K562 (cell line): ENCODE measurements around the gene GADD45G. TPM values are rescaled to one million over a fixed set of nuclear protein-coding genes. Genes with fewer than 3 reads are reported as not detected.

Experiments
- ATAC-seq: fragments of 200-7000 bp; cut with Tn5 transposase; 3 replicates; pipeline ENCODE4 v1.9.1; 2020; ENCODE audit warnings: moderate library complexity
- BruUV-seq: library from RNA; stranded (reverse); fragments of 400-500 nt; replicated peaks from 2 replicates; lab custom pipeline; 2021; lab: Mats Ljungman, UMichigan
- CTCF ChIA-PET: fragments of 300-600 bp; formaldehyde crosslinking; extraction: SDS; loops from one replicate; lab custom pipeline; 2021; ENCODE audit warnings: low intra/inter-chr PET ratio; lab: Yijun Ruan, JAX
- POLR2A ChIA-PET: fragments of 300-600, 350-650 bp; sonication (Branson Sonifier 250); formaldehyde crosslinking; extraction: SDS; loops from one replicate; lab custom pipeline; 2021; ENCODE audit warnings: antibody characterized with exemption, inconsistent platforms; lab: Yijun Ruan, JAX
- DNase-seq, 4 experiments: peaks; one replicate each; pipeline versions ENCODE4 v3.0.0 to v3.0.0-alpha.2; 2011 to 2018; ENCODE audit warnings: low spot score in 3 of 4, mixed read lengths in 3 of 4; ENCODE audit errors: extremely low read depth in 1 of 4
- FAIRE-seq: peaks from 2 replicates; lab custom pipeline; 2011; peaks lifted over from hg19 to GRCh38; lab: Jason Lieb, UNC
- H2AFZ ChIP-seq: 2 replicates; pipeline ENCODE4 v1.6.0; 2011; ENCODE audit warnings: low read depth, low read length, control low read depth, inconsistent platforms
- H3K27ac ChIP-seq: fragments of 200-600 bp; 3 replicates; pipeline ENCODE4 v1.8.0; 2011; ENCODE audit warnings: low read depth, mild to moderate bottlenecking, control low read depth, inconsistent platforms, low read length, moderate library complexity, mixed read lengths; ENCODE audit errors: extremely low read depth
- H3K27me3 ChIP-seq, 2 experiments: fragments of 300-600 bp in 1 of 2; 2 replicates in 1 of 2; 3 replicates in 1 of 2; pipeline versions ENCODE4 v1.6.0 to v1.8.0; 2011; ENCODE audit warnings: inconsistent platforms in 2 of 2, low read length in 2 of 2, mild to moderate bottlenecking in 1 of 2, mixed read lengths in 1 of 2, moderate library complexity in 1 of 2; ENCODE audit not compliant: control insufficient read depth in 2 of 2, insufficient read depth in 2 of 2
- H3K36me3 ChIP-seq: fragments of 300-600 bp; 3 replicates; pipeline ENCODE4 v1.8.0; 2011; ENCODE audit warnings: mild to moderate bottlenecking, low read length, inconsistent platforms; ENCODE audit not compliant: control insufficient read depth, insufficient read depth
- H3K4me1 ChIP-seq, 2 experiments: fragments of 200-600 bp in 1 of 2; replicated peaks in 1 of 2; 2 replicates in 1 of 2; 3 replicates in 1 of 2; pipeline versions ENCODE4 v1.5.1 to v1.8.0; 2011; ENCODE audit warnings: inconsistent platforms in 2 of 2, low read length in 2 of 2, mild to moderate bottlenecking in 1 of 2, mixed read lengths in 1 of 2, moderate library complexity in 1 of 2; ENCODE audit not compliant: control insufficient read depth in 2 of 2, insufficient read depth in 2 of 2
- H3K4me2 ChIP-seq: 2 replicates; pipeline ENCODE4 v1.6.1; 2011; ENCODE audit warnings: low read length, control low read depth, inconsistent platforms, mixed read lengths; ENCODE audit not compliant: insufficient read depth
- H3K4me3 ChIP-seq: fragments of 200-600 bp; sonication (generic), shearing (Covaris generic); 2 replicates; pipeline ENCODE4 v1.5.1; 2016; ENCODE audit warnings: control low read depth, inconsistent platforms
- H3K79me2 ChIP-seq: fragments of 200-600 bp; 3 replicates; pipeline ENCODE4 v1.8.0; 2011; ENCODE audit warnings: low read length, inconsistent platforms; ENCODE audit not compliant: control insufficient read depth, insufficient read depth
- H3K9ac ChIP-seq, 2 experiments: 2 replicates each; pipeline versions ENCODE4 v1.6.0 to v1.6.1; 2011; ENCODE audit warnings: low read depth in 2 of 2, low read length in 2 of 2, control low read depth in 1 of 2, inconsistent platforms in 1 of 2, mild to moderate bottlenecking in 1 of 2, mixed read lengths in 1 of 2; ENCODE audit not compliant: insufficient read depth in 1 of 2
- H3K9me1 ChIP-seq: one replicate; pipeline ENCODE4 v1.6.0; 2011; ENCODE audit warnings: inconsistent platforms, mild to moderate bottlenecking, low read length, moderate library complexity; ENCODE audit not compliant: control insufficient read depth, insufficient read depth
- H3K9me3 ChIP-seq: replicated peaks from 2 replicates; pipeline ENCODE4 v1.5.1; 2011; ENCODE audit warnings: low read depth, low read length, inconsistent platforms; ENCODE audit not compliant: control insufficient read depth, insufficient read depth
- H4K20me1 ChIP-seq: replicated peaks from 2 replicates; pipeline ENCODE4 v1.6.1; 2011; ENCODE audit warnings: low read length, inconsistent platforms, mixed read lengths; ENCODE audit not compliant: control insufficient read depth, insufficient read depth
- CREB1 ChIP-seq, 2 experiments: sonication (generic) in 1 of 2; formaldehyde crosslinking in 1 of 2; IDR thresholded peaks; 2 replicates each; pipeline versions ENCODE4 v1.6.1 to v1.8.0; 2012 to 2022; ENCODE audit warnings: inconsistent platforms in 1 of 2, mild to moderate bottlenecking in 1 of 2, missing genetic modification reagents in 1 of 2, moderate library complexity in 1 of 2
- ETV6 ChIP-seq, 3 experiments: fragments of 150-350 bp in 1 of 3; sonication (generic) in 1 of 3; formaldehyde crosslinking in 1 of 3; IDR thresholded peaks; 2 replicates each; pipeline versions ENCODE4 v1.6.1 to v1.8.0; 2014 to 2022; ENCODE audit warnings: borderline replicate concordance in 2 of 3, low read depth in 2 of 3, antibody characterized with exemption in 1 of 3, low read length in 1 of 3, mild to moderate bottlenecking in 1 of 3, missing genetic modification reagents in 1 of 3
- MAFK ChIP-seq: IDR thresholded peaks from 2 replicates; pipeline ENCODE4 v1.6.1; 2011; ENCODE audit warnings: low read length, improper control_type of control experiment
- MITF ChIP-seq: IDR thresholded peaks from 2 replicates; pipeline ENCODE4 v1.6.1; 2014; ENCODE audit warnings: antibody characterized with exemption
- NR3C1 ChIP-seq: sonication (generic); formaldehyde crosslinking; IDR thresholded peaks from 2 replicates; pipeline ENCODE4 v1.8.1; 2022; ENCODE audit warnings: missing genetic modification reagents
- POLR3A ChIP-seq: IDR thresholded peaks from 2 replicates; pipeline ENCODE4 v1.6.1; 2011; ENCODE audit warnings: borderline replicate concordance, mild to moderate bottlenecking, moderate library complexity; ENCODE audit not compliant: insufficient read length, insufficient read depth; ENCODE audit errors: extremely low read depth
- RBFOX2 ChIP-seq: fragments of 200-400 bp; formaldehyde crosslinking; IDR thresholded peaks from 2 replicates; pipeline ENCODE4 v1.6.1; 2017; ENCODE audit warnings: low read depth, mild to moderate bottlenecking, low read length, moderate library complexity
- SIRT6 ChIP-seq: IDR thresholded peaks from one replicate; pipeline ENCODE4 v1.6.1; 2012; ENCODE audit warnings: low read depth, mild to moderate bottlenecking, control low read depth, inconsistent platforms, low read length, moderate library complexity
- SLC30A9 ChIP-seq: fragments of 250-450 bp; sonication (Bioruptor Pico); IDR thresholded peaks from 2 replicates; pipeline ENCODE4 v1.8.0; 2022; ENCODE audit warnings: mild to moderate bottlenecking, moderate library complexity
- SUPT5H ChIP-seq: fragments of 450-650 bp; IDR thresholded peaks from 2 replicates; pipeline ENCODE4 v1.6.1; 2016
- TBL1XR1 ChIP-seq, 2 experiments: IDR thresholded peaks; 2 replicates each; pipeline ENCODE4 v1.6.1; 2012; ENCODE audit warnings: improper control_type of control experiment in 2 of 2, low read length in 2 of 2, mild to moderate bottlenecking in 1 of 2
- THAP7 ChIP-seq: fragments of 250-450 bp; sonication (Bioruptor Pico); IDR thresholded peaks from 2 replicates; pipeline ENCODE4 v1.5.0; 2021
- ZNF398 ChIP-seq: fragments of 250-450 bp; sonication (Bioruptor Pico); IDR thresholded peaks from 2 replicates; pipeline ENCODE4 v1.8.0; 2021; ENCODE audit warnings: moderate library complexity, mild to moderate bottlenecking, inconsistent platforms
- WGBS: fragments of 100-300 bp; shearing (Covaris generic); methylation state at CpG from one replicate; pipeline ENCODE4 v1.1.6; 2016; ENCODE audit warnings: low coverage, mixed read lengths; ENCODE audit not compliant: insufficient coverage; ENCODE audit errors: missing lambda C conversion rate; 5-methylcytosine and 5-hydroxymethylcytosine counted together
- in situ Hi-C: fragments of 300-500 bp; cut with MboI; formaldehyde crosslinking; loops from 4 replicates; pipeline ENCODE4 v1.15.0; 2018; ENCODE audit warnings: inconsistent platforms, mixed read lengths
- intact Hi-C: fragments of 100-400 bp; cut with micrococcal nuclease; formaldehyde crosslinking; loops from 2 replicates; pipeline ENCODE4 v1.14.2; 2022
- polyA plus RNA-seq, 8 experiments: library from polyadenylated mRNA; depleted of rRNA in 4 of 8; stranded (reverse) in 5 of 8; unstranded in 3 of 8; fragments of >200 nt; fragmentation: Nextera tagmentation in 2 of 8; fragmentation: Illumina TruSeq in 1 of 8; extraction: Ambion mirVana in 2 of 8; extraction: Trizol in 1 of 8; gene quantifications; 2 replicates each; pipeline versions ENCODE4 v1.2.1 to v1.2.3, GENCODE V29; 2011 to 2014; ENCODE audit warnings: inconsistent platforms in 1 of 8, missing spikeins in 1 of 8
- total RNA-seq, 7 experiments: library from RNA; depleted of rRNA in 6 of 7; stranded (reverse); fragments of >200 nt in 6 of 7; fragmentation: Illumina TruSeq in 2 of 7; extraction: Trizol in 2 of 7; gene quantifications; 2 replicates each; pipeline versions ENCODE4 v1.2.1 to v1.2.3, GENCODE V29; 2011 to 2021; ENCODE audit warnings: low replicate concordance in 1 of 7

GADD45G gene
- total and polyA plus RNA-seq, 9 of the 15 experiments (the other 6 are each of a cell fraction or from before 2014, with no cell fraction given): 0.20 to 0.34 TPM; not detected in 7

- Histone ChIP-seq H3K27me3 (peaks cover 0 to 9% of the 10 kb centered on the region in 2 experiments; a peak in 1 of 5 replicates), H2AFZ (no peak overlapping the region), H3K27ac (no peak overlapping the region)
- no peak for DNase-seq
- no TSS peak for BruUV-seq
- 36% methylated on average over 3 of the region's 7 CpGs for WGBS
- CTCF ChIA-PET: no interaction called here
- TF ChIP-seq NR3C1 (no peak), TBL1XR1 (IDR thresholded peaks at IDR 0.05; ENCODE audit: low read length in 2 of 2) (no peak), THAP7 (CRISPR knock-in tag) (no peak), SUPT5H (no peak), ETV6 (IDR thresholded peaks at IDR 0.05; ENCODE audit: borderline replicate concordance in 1 of 2, low read depth in 2 of 2, low read length in 1 of 2) (no peak), ETV6 (CRISPR knock-in tag; IDR thresholded peaks at IDR 0.05; ENCODE audit: borderline replicate concordance) (no peak), POLR3A (no peak), CREB1 (IDR thresholded peaks at IDR 0.05) (no peak), CREB1 (CRISPR knock-in tag; IDR thresholded peaks at IDR 0.05) (no peak), MAFK (no peak), MITF (no peak), ZNF398 (CRISPR knock-in tag) (no peak), RBFOX2 (no peak), SIRT6 (no peak), SLC30A9 (CRISPR knock-in tag) (no peak)
- TF ChIP-seq, all 486 proteins: peak for 0
- in situ Hi-C loops: no loop called here
- 0 out of 2 replicates have a peak, but pooled peaks cover 3% of the 10 kb centered on the region for H4K20me1 ChIP-seq
- H3K9me1 ChIP-seq: no peaks in the 10 kb centered on the region
- no peak for ATAC-seq
- no peak overlapping the region for H3K9ac ChIP-seq
- H3K79me2 ChIP-seq: no peaks in the 10 kb centered on the region
- no peaks in the 10 kb centered on the region for H3K9me3 ChIP-seq
- peaks cover 10% of the 10 kb centered on the region in 2 experiments; a peak in 4 of 5 replicates for H3K4me1 ChIP-seq
- POLR2A ChIA-PET: no interaction called here
- H3K4me3 ChIP-seq: no peak overlapping the region
- FAIRE-seq: no peak
- intact Hi-C loops: no loop called here
- no peak overlapping the region for H3K4me2 ChIP-seq
- no peaks in the 10 kb centered on the region for H3K36me3 ChIP-seq
Observed at GRCh38 chr9:89610391-89610925, 5.6 kb downstream of the GADD45G start.
